Loucy (cell line): ENCODE results near the gene FIBCD1.

Experiments
- H2AFZ ChIP-seq: fragments of 200-600 bp; sonication (generic); 2 replicates; pipeline ENCODE4 v1.6.0; 2016; ENCODE audit warnings: antibody characterized with exemption, mild to moderate bottlenecking, low read length, moderate library complexity
- H3F3A ChIP-seq: fragments of 200-600 bp; 2 replicates; pipeline ENCODE4 v1.6.0; 2016; ENCODE audit warnings: antibody characterized with exemption, low read depth, mild to moderate bottlenecking
- H3K27me3 ChIP-seq: fragments of 200-600 bp; sonication (generic); 2 replicates; pipeline ENCODE4 v1.6.1; 2014; ENCODE audit warnings: low read length, mild to moderate bottlenecking; ENCODE audit not compliant: insufficient read depth, poor library complexity, severe bottlenecking
- H3K36me3 ChIP-seq: fragments of 200-600 bp; sonication (generic); 2 replicates; pipeline ENCODE4 v1.6.1; 2016; ENCODE audit warnings: low read length; ENCODE audit not compliant: insufficient read depth
- H3K4me1 ChIP-seq: fragments of 200-600 bp; sonication (generic); 2 replicates; pipeline ENCODE4 v1.5.1; 2014; ENCODE audit warnings: low read length, mild to moderate bottlenecking; ENCODE audit not compliant: insufficient read depth, poor library complexity, severe bottlenecking
- H3K4me2 ChIP-seq: fragments of 200-600 bp; sonication (generic); 2 replicates; pipeline ENCODE4 v1.6.0; 2014; ENCODE audit warnings: antibody characterized with exemption, low read length, low read depth, mild to moderate bottlenecking; ENCODE audit not compliant: poor library complexity, severe bottlenecking
- H3K4me3 ChIP-seq: fragments of 200-600 bp; sonication (generic); 2 replicates; pipeline ENCODE4 v1.5.1; 2014; ENCODE audit warnings: low read length, mild to moderate bottlenecking, mixed read lengths; ENCODE audit not compliant: poor library complexity, severe bottlenecking
- H3K79me2 ChIP-seq: fragments of 200-600 bp; sonication (generic); 2 replicates; pipeline ENCODE4 v1.6.1; 2014; ENCODE audit warnings: low read length; ENCODE audit not compliant: insufficient read depth
- H3K9ac ChIP-seq: fragments of 200-600 bp; sonication (generic); 2 replicates; pipeline ENCODE4 v1.6.0; 2014; ENCODE audit warnings: mild to moderate bottlenecking, low read depth, low read length, moderate library complexity; ENCODE audit not compliant: poor library complexity, severe bottlenecking
- H3K9me2 ChIP-seq: fragments of 200-600 bp; sonication (generic); replicated peaks from 2 replicates; pipeline ENCODE4 v1.6.1; 2016; ENCODE audit warnings: low read depth, low read length, mixed read lengths
- H3K9me3 ChIP-seq: fragments of 200-600 bp; sonication (generic); 2 replicates; pipeline ENCODE4 v1.6.1; 2014; ENCODE audit warnings: mild to moderate bottlenecking, antibody characterized with exemption, low read length, low read depth; ENCODE audit not compliant: insufficient read depth
- H4K20me1 ChIP-seq: fragments of 200-600 bp; sonication (generic); 2 replicates; pipeline ENCODE4 v1.6.0; 2014; ENCODE audit warnings: antibody characterized with exemption, low read length, mild to moderate bottlenecking; ENCODE audit not compliant: insufficient read depth, poor library complexity, severe bottlenecking
- EZH2phosphoT487 ChIP-seq: fragments of 200-600 bp; IDR thresholded peaks from 2 replicates; pipeline ENCODE4 v1.6.1; 2018; ENCODE audit warnings: antibody characterized with exemption, mild to moderate bottlenecking, moderate library complexity, borderline replicate concordance
- TF ChIP-seq, protein P1 (sequence below): fragments of 200-600 bp; sonication (generic); conservative IDR thresholded peaks from 2 replicates; pipeline ENCODE4 v1.5.1; 2014; ENCODE audit warnings: mild to moderate bottlenecking, antibody characterized with exemption, low read length

The FIBCD1 gene

DNA sequence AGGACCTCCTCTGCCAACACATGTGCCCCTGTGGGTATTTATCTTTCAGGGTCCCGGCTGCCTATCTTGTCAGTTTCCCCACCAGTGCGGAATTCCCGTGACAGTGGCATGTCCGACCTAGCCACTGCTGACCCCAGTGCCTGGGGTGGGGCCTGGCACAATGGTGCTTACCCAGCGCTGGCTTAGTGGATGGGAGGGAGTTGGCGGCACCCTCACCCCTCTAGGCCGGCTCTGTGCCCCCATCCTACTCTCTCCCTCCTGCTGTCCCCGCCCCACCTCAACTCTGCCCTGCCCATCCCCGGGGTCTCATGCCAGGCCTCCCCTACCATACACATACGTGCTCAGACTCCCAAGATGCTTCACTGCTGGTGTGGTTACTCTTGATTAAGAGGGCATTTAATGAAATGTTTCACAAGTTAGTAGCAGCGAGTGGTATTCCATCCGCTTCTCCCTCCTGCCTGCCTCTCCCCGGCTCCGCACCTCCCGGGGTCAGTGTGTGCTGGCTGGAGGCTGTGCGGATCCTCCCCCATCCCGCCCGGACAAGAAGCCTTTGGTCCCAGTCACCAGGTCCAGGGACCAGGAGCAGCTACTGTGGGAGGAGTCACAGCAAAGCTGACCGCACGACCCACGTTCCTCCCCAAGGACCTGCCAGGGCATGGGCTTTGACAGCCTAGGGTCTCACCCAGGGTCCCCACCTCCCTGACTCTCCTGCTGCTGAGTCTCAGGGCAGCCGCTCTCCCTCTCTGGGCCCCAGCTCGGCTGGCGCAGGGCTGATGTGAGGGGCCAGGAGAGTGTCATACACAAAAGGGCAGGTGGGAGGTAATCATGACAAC lies 32.9 kb downstream of the FIBCD1 start:
- H3K9ac ChIP-seq: no peak overlapping the region
- no peaks in the 10 kb centered on the region for H3K4me1 ChIP-seq
- no peak overlapping the region for H2AFZ ChIP-seq
- no peaks in the 10 kb centered on the region for H3K79me2 ChIP-seq
- no peaks in the 10 kb centered on the region for H3K27me3 ChIP-seq
- no peak overlapping the region for H3K4me2 ChIP-seq
- TF ChIP-seq EZH2phosphoT487: no peak
- TF ChIP-seq, protein P1, sequence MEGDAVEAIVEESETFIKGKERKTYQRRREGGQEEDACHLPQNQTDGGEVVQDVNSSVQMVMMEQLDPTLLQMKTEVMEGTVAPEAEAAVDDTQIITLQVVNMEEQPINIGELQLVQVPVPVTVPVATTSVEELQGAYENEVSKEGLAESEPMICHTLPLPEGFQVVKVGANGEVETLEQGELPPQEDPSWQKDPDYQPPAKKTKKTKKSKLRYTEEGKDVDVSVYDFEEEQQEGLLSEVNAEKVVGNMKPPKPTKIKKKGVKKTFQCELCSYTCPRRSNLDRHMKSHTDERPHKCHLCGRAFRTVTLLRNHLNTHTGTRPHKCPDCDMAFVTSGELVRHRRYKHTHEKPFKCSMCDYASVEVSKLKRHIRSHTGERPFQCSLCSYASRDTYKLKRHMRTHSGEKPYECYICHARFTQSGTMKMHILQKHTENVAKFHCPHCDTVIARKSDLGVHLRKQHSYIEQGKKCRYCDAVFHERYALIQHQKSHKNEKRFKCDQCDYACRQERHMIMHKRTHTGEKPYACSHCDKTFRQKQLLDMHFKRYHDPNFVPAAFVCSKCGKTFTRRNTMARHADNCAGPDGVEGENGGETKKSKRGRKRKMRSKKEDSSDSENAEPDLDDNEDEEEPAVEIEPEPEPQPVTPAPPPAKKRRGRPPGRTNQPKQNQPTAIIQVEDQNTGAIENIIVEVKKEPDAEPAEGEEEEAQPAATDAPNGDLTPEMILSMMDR: no peak
- no peaks in the 10 kb centered on the region for H4K20me1 ChIP-seq
- no peaks in the 10 kb centered on the region for H3K9me2 ChIP-seq
- no peak overlapping the region for H3K4me3 ChIP-seq
- H3K36me3 ChIP-seq: no peaks in the 10 kb centered on the region
- H3F3A ChIP-seq: no peaks in the 10 kb centered on the region
- no peaks in the 10 kb centered on the region for H3K9me3 ChIP-seq

DNA sequence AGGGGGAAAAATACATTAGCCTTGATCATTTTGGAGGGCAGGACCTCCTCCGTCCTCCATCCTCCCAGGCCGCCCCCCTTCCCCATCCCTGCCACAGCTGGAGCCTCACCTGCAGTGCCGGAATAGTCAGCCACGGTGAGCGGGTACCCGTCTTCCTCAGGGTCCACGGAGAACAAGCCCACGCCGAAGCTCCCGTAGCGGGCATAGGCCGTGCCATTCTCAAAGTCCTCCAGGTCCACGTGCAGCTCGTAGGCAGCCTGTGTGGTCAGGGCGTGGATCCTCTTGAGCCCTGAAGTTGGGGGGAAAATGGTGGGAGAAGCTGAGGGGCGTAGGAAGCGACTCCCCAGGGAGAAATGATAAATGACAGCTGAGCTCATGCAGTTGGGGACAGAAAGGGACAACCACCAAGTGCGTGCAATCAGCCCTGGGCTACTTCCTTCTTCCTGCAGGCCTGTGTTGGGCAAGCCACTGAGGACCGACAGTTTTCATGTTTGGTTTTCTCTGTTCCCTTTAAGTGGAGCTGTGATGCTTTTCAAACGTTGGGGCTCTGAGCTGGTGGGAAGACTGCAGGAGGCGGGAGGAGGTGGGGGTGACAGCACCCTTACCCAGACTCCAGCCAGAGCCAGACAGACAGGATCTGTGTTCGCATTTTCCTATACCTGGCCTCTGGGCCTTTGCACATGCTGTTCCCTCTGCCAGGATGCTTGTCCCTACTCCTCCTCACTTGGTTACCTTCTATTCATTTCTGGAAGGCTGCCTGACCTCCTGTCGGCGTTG lies 33.7 kb downstream of the FIBCD1 start:
- Histone ChIP-seq H4K20me1 (no peaks in the 10 kb centered on the region), H3K9ac (no peak overlapping the region), H3F3A (no peaks in the 10 kb centered on the region), H3K79me2 (no peaks in the 10 kb centered on the region), H3K9me3 (no peaks in the 10 kb centered on the region), H3K4me2 (no peak overlapping the region), H3K9me2 (no peaks in the 10 kb centered on the region), H3K4me3 (no peak overlapping the region), H3K4me1 (no peaks in the 10 kb centered on the region), H2AFZ (no peak overlapping the region), H3K36me3 (no peaks in the 10 kb centered on the region), H3K27me3 (no peaks in the 10 kb centered on the region)
- no peak for TF ChIP-seq EZH2phosphoT487
- TF ChIP-seq, protein P1: no peak

DNA sequence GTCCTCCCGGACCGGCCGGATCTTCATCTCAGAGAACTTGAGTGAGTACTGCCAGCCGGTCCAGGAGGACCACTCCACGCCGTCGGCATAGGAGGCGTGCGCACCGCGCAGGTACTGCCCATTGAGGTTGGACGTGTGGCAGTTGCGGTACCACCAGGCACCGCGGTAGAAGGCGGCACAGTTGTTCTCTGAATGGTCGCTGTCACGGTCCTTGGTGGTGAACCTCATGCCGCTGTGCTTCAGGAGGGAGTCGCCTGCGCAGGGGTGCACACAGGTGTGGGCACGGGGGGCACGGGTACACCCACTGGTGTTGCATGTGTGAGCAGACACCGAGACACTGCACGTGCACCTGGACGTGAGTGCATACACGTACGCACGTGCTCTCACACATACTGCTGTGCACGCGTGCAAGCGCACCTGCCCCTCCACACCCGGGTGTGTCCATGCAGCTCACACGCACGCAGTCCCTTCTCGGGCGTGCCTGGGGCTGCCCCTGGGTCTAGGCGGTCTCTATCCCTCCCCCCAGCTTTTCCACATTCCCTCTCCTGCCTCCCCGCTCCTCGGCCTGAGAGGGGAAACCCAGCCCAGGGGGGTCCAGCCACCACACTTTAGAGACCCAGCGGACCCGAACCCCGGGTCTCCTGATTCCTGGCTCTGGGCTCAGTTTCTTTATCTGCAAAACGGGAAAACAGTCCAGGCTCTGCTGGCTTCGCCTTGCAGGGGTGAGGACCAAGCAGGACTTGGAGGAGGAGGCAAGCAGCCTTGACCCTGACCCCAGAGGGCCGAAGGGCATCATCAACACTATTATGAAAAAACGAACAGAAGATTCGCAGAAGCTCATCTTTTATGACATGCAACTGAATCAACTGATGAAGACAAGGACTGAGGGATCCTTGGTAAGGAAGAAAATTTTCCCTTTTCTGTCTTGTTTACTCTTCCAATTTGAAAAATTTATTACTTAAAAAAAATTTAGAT lies 34.7 kb downstream of the FIBCD1 start:
- Histone ChIP-seq H3K4me1 (no peaks in the 10 kb centered on the region), H3K9me3 (no peaks in the 10 kb centered on the region), H3K9me2 (no peaks in the 10 kb centered on the region), H3K4me3 (no peak overlapping the region), H3K36me3 (no peaks in the 10 kb centered on the region), H3K4me2 (no peak overlapping the region), H3K9ac (no peak overlapping the region), H3K27me3 (no peaks in the 10 kb centered on the region), H4K20me1 (no peaks in the 10 kb centered on the region), H2AFZ (no peak overlapping the region), H3F3A (no peaks in the 10 kb centered on the region), H3K79me2 (no peaks in the 10 kb centered on the region)
- TF ChIP-seq, protein P1: no peak
- no peak for TF ChIP-seq EZH2phosphoT487
